NCI-H2227 (cell line): ENCODE measurements around the gene ACTBL2.
A peak's percentile ranks its signal among the peaks of the same experiment; 100 is the strongest.
"Not testable (repeated sequence)": the region's sequence is repeated elsewhere in the genome, so short reads cannot be mapped to it uniquely, and the experiment has no call there.

Experiments
- DNase-seq: peaks from one replicate; lab custom pipeline; 2025; ENCODE audit not compliant: unreplicated experiment; lab: John Stamatoyannopoulos, UW

The ACTBL2 gene

GRCh38 chr5:57482671-57483106 lies at the start of gene ACTBL2:
Gene ACTBL2 (minus strand): TSS chr5:57482811. CDS start chr5:57482707, 104 bp downstream.
- DNase-seq: no peak

- DNase-seq: no peak
These were observed 48.7 kb upstream of the ACTBL2 start for GRCh38 chr5:57531333-57531732.

- no peak for DNase-seq
These were observed 47.3 kb upstream of the ACTBL2 start for GRCh38 chr5:57529864-57530263.

- no peak for DNase-seq
These were observed 45.3 kb upstream of the ACTBL2 start for GRCh38 chr5:57527870-57528269.

GRCh38 chr5:57524348-57525060 lies 41.9 kb upstream of the ACTBL2 start:
- no peak for DNase-seq

- not testable (repeated sequence) for DNase-seq
These were observed 39.9 kb upstream of the ACTBL2 start for GRCh38 chr5:57522477-57522876.

- DNase-seq: not testable (repeated sequence)
These were observed 35.8 kb upstream of the ACTBL2 start for GRCh38 chr5:57518415-57518814.

GRCh38 chr5:57517250-57517649 lies 34.6 kb upstream of the ACTBL2 start:
- no peak for DNase-seq

- DNase-seq: no peak
These were observed 31.2 kb upstream of the ACTBL2 start for GRCh38 chr5:57513785-57514184.

GRCh38 chr5:57511321-57511720 lies 28.7 kb upstream of the ACTBL2 start:
- DNase-seq: no peak

- no peak for DNase-seq
These were observed 27.1 kb upstream of the ACTBL2 start for GRCh38 chr5:57509501-57510260.

- DNase-seq: no peak
These were observed 25.6 kb upstream of the ACTBL2 start for GRCh38 chr5:57508211-57508610.

- no peak for DNase-seq
These were observed 22.9 kb upstream of the ACTBL2 start for GRCh38 chr5:57505272-57506200.

- DNase-seq: no peak
These were observed 21.7 kb upstream of the ACTBL2 start for GRCh38 chr5:57504357-57504756.

- DNase-seq: no peak
These were observed 20.8 kb upstream of the ACTBL2 start for GRCh38 chr5:57503433-57503832.

GRCh38 chr5:57501414-57502201 lies 19.0 kb upstream of the ACTBL2 start:
- DNase-seq: no peak

GRCh38 chr5:57499262-57500050 lies 16.8 kb upstream of the ACTBL2 start:
- peak; percentile 0 for DNase-seq

- no peak for DNase-seq
These were observed 15.1 kb upstream of the ACTBL2 start for GRCh38 chr5:57497733-57498132.

- no peak for DNase-seq
These were observed 12.9 kb upstream of the ACTBL2 start for GRCh38 chr5:57495285-57496086.
